GM12878 (cell line): Measurements from ENCODE around the gene CALCR.

Experiments used
- CTCF ChIP-seq, 3 experiments: IDR thresholded peaks in 2 of 3; conservative IDR thresholded peaks in 1 of 3; 2 replicates each; pipeline ENCODE4 v1.5.1; 2011; ENCODE audit warnings: low read depth in 3 of 3, low read length in 3 of 3, mild to moderate bottlenecking in 3 of 3, control low read depth in 2 of 3, moderate library complexity in 2 of 3, inconsistent platforms in 1 of 3, mixed read lengths in 1 of 3; ENCODE audit not compliant: control insufficient read depth in 2 of 3, insufficient read depth in 1 of 3; ENCODE audit errors: extremely low read depth in 1 of 3
- ESRRA ChIP-seq: IDR thresholded peaks from 2 replicates; pipeline ENCODE4 v1.6.1; 2012; ENCODE audit warnings: mild to moderate bottlenecking, low read length, improper control_type of control experiment
- ETV6 ChIP-seq, 2 experiments: fragments of 450-650 bp in 1 of 2; IDR thresholded peaks in 1 of 2; conservative IDR thresholded peaks in 1 of 2; 2 replicates each; pipeline ENCODE4 v1.6.1; 2014; ENCODE audit warnings: antibody characterized with exemption in 1 of 2, borderline replicate concordance in 1 of 2, low read depth in 1 of 2, mild to moderate bottlenecking in 1 of 2, moderate library complexity in 1 of 2
- MLLT1 ChIP-seq: fragments of 450-650 bp; IDR thresholded peaks from 2 replicates; pipeline ENCODE4 v1.6.1; 2016; ENCODE audit warnings: mild to moderate bottlenecking
- POLR2A ChIP-seq: IDR thresholded peaks from 2 replicates; pipeline ENCODE4 v1.6.1; 2011; ENCODE audit warnings: low read depth, mild to moderate bottlenecking, low read length
- POU2F2 ChIP-seq: IDR thresholded peaks from 3 replicates; pipeline ENCODE4 v1.6.1; 2011; ENCODE audit warnings: low read depth, mild to moderate bottlenecking, low read length, borderline replicate concordance
- RFX5 ChIP-seq: IDR thresholded peaks from 2 replicates; pipeline ENCODE4 v1.6.1; 2011; ENCODE audit warnings: low read depth, low read length, improper control_type of control experiment
- SIX5 ChIP-seq: IDR thresholded peaks from 2 replicates; pipeline ENCODE4 v1.6.1; 2011; ENCODE audit warnings: mild to moderate bottlenecking, low read depth, low read length, moderate library complexity; ENCODE audit not compliant: severe bottlenecking
- SMC3 ChIP-seq: IDR thresholded peaks from 2 replicates; pipeline ENCODE4 v1.6.1; 2011; ENCODE audit warnings: low read length, improper control_type of control experiment, borderline replicate concordance
- ZZZ3 ChIP-seq: IDR thresholded peaks from 2 replicates; pipeline ENCODE4 v1.6.1; 2011; ENCODE audit warnings: low read depth; ENCODE audit not compliant: control insufficient read depth, insufficient read length
- TF ChIP-seq, protein P1 (sequence below): fragments of 450-650 bp; IDR thresholded peaks from 2 replicates; pipeline ENCODE4 v1.6.1; 2017; ENCODE audit warnings: antibody characterized with exemption, mild to moderate bottlenecking, moderate library complexity

GRCh38 chr7:93382362-93382761, 192.2 kb downstream of the CALCR start:
- no peak for TF ChIP-seq ESRRA
- TF ChIP-seq SMC3 = no peak
- no peak for TF ChIP-seq CTCF (IDR thresholded peaks at IDR 0.05 in 2 of 3, conservative IDR thresholded peaks at IDR 0.05 in 1 of 3; ENCODE audit: control insufficient read depth in 2 of 3, extremely low read depth in 1 of 3, insufficient read depth in 1 of 3, low read depth in 3 of 3, low read length in 3 of 3)
- TF ChIP-seq MLLT1 = no peak
- TF ChIP-seq POLR2A = no peak
- TF ChIP-seq, protein P1, sequence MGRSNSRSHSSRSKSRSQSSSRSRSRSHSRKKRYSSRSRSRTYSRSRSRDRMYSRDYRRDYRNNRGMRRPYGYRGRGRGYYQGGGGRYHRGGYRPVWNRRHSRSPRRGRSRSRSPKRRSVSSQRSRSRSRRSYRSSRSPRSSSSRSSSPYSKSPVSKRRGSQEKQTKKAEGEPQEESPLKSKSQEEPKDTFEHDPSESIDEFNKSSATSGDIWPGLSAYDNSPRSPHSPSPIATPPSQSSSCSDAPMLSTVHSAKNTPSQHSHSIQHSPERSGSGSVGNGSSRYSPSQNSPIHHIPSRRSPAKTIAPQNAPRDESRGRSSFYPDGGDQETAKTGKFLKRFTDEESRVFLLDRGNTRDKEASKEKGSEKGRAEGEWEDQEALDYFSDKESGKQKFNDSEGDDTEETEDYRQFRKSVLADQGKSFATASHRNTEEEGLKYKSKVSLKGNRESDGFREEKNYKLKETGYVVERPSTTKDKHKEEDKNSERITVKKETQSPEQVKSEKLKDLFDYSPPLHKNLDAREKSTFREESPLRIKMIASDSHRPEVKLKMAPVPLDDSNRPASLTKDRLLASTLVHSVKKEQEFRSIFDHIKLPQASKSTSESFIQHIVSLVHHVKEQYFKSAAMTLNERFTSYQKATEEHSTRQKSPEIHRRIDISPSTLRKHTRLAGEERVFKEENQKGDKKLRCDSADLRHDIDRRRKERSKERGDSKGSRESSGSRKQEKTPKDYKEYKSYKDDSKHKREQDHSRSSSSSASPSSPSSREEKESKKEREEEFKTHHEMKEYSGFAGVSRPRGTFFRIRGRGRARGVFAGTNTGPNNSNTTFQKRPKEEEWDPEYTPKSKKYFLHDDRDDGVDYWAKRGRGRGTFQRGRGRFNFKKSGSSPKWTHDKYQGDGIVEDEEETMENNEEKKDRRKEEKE = no peak
- TF ChIP-seq SIX5 = no peak
- no peak for TF ChIP-seq POU2F2
- no peak for TF ChIP-seq RFX5
- no peak for TF ChIP-seq ETV6 (conservative IDR thresholded peaks at IDR 0.05 in 1 of 2, IDR thresholded peaks at IDR 0.05 in 1 of 2; ENCODE audit: borderline replicate concordance in 1 of 2, low read depth in 1 of 2)
- TF ChIP-seq ZZZ3 = no peak
